Activated CD8-positive, alpha-beta memory T cell treated with anti-CD3 and anti-CD28 coated beads for 48 hours (primary cell): ENCODE results near the gene IGFBP2.
A peak's percentile ranks its signal among the peaks of the same experiment; 100 is the strongest.

Source experiments
- DNase-seq, 3 experiments: peaks; one replicate each; pipeline ENCODE4 v3.0.0-alpha.2; 2020; ENCODE audit warnings: low read depth in 2 of 3, low spot score in 2 of 3

IGFBP2 gene

DNA sequence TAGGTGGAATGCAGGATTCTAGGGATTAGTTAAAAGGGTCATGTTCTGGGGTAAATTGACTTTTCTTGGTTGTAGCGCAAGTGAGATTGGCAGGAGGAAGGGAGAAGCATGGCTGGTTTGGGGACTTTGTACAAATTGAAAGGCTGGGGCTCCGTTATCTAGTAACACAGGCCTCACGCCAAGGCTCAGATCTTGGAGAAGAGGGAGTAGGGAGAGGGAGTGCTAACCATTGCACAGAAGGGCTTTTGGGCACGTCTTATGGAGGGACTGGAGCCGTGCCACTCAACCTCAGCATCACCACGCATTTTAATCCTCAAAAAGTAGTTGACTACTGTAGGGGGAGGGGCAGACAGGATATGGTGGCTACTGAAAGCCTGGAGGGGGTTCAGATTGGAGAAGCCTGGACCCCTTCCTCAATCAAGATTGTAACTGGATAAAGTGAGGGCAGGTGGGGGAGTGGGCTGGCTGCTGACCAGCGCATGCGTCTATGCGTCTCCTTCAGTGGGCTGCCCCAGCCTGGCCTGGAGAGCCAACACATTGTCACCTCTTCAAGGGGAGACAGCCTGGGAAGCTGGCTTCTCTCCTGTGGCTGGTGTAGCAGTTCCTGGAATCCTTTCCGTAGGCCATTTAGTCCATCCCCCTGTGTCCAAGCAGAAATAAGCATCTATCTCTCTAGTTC is 47.9 kb downstream of the IGFBP2 start:
- no peak for DNase-seq

DNA sequence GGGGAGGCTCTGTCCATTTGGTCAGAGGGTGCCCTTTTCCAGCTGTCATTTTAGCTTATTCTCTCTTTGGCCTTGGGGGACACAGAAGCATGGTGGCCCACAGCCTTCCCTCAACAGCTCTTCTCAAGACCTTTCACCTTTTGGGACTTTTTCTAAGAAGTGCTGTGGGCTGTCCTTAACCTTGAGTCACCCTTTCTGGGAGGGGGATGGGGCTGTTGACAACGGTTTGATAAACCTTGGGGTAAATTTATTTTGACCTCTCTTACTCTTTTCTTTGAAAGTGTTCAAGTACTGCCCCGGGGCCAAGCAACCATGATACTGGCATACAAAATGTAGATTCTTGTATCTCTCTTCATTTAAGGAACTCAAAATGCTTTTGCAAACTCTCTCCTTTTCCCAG is 48.5 kb downstream of the IGFBP2 start:
- DNase-seq = no peak

DNA sequence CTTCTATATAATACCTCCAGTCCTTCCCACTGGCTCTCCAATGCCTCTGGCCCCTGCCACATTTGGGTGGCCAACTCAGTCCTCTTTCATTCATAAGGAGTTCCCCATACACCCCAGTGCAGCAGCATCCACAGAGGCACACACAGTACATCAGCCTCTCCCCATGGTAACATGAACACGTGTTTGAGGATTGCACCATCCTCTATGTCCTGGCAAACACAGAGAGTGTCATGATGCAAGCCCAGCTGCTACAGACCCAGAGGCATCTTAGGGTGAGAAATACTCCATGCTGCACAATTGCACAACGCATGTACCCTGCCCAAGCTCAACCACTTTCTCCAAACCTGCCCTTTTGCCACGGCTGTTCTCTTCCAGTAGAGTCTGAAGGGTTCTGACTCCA is 50.6 kb downstream of the IGFBP2 start:
- no peak for DNase-seq

DNA sequence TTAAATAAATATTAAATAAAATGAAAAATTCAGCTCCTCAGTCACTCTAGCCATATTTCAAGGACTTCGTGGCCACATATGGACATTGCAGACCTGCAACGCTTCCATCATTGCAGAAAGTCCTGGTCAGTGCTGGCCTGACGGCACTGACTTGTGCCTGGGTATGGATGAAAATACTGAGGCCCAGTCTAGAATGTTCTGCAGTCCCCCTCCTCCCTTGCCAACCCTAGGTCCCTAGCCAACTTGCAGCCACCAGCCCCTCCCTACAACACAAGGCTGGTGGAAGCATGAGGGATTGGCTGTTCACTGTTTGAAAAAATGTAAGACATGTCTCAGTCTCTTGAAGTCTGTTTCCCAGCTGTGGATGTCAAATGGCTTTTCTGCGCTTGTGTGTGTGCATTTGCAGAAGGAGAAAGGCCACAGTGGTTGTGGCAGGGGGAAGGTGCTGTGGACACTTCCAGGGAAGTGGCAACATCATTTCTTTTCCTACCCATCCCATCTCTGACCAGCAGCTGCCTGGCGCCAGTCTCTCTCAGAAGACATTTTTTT is 52.2 kb downstream of the IGFBP2 start:
- DNase-seq = no peak

DNA sequence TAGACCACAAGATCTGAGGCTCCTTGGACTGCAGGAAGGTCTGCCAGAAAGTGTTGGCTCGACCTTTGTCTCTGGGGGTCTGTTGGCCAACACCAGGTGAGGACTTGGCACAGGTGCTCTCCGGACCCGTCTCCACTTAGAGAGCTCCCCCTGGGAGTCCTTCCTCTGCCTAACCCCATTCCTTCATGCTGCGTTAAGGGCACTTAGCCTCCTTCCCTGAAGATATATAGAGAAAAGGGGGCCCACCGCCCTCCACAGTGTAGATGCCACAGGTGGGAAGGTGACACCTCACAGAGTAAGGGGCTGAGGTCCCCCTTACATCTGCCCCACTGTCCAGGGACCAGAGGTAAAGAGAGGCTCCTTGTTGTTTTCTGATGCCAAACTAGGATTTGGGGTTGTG is 53.9 kb downstream of the IGFBP2 start:
- no peak for DNase-seq

DNA sequence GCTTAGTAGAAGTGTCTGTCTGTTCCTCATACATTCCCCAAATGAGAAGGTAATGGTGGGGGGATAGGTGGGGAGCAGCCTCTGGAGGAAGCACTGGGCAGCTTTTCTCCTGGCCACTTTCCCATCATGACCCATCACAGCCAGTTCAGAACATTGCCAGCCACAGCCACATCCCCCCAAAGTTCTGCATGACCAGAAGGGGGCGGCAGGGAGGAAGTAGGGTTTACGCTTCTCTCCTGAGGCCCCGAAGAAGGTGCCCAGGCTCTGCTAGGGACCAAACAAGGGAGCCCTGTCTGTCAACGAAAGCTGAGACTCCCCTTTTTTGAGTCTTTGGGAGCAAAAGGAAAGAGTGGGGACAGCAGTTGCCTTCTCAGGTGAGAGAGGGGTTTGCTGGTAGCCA is 54.4 kb downstream of the IGFBP2 start:
- DNase-seq = no peak

DNA sequence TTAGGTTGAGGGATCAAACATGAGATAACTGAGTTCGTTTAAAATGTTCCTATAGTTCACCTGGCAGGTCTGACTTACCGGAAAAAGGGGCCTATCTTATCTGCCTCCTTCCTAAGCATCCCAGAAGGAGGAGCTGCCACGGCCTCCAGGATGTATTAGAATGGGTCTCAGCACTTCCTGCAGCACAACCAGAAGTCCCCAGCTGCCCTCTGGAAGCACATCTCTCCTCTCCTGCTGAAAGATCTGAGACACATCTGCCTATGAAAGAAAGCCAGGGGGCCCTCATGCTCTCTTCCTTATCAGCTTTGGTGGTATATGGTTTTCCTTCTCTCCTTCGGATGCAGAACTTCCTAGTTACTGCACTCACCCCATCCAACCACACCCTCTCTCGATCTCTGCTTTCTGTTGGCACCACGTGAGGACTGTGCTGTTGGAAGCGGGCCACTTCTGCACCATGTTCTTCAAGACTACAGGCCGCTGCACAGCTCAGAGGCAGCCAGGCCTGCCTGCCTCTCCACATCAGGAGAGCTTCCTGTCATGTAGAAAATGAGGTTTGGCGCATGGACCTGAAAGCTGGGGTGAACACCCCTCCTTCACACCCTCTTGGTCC is 55.6 kb downstream of the IGFBP2 start:
- DNase-seq = no peak

DNA sequence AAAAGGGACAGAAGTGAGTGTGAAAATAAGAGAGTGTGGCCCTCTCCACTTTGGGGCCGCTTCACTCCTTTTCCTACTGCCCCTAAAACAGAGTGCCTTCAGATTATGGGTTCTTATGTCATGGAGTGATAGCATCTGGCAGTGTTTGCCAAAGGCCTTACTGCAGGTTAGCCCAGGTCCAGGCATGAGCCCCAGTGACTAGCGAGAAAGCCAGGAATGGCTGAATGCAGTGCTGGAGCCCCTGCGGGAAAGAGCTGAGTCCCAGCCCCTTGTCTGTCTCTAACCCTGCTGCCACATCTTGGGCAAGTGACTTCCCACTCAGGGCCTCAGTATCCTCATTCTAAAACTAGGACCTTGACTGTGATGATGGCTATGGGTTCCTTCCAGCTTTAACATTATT is 56.2 kb downstream of the IGFBP2 start:
- DNase-seq = no peak

DNA sequence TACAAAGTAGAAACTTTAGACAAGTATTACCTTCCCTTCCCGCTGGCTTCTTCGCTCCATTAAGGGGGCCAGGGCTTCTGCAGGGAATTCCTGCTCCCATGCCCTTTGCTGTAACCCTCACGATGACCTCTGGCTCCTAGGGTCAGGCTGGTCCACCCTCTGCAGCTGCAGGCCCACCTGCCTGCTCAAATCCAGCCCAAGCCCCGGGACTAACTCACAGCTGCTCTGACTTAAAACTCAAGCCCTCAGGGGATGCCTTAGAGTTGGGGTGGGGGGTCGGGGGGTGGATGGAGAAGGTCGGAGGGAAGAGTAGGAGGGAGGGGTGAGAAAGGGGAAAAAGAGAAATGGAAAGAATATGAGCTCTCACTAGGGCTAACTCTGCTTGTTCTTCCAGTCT is 57.2 kb downstream of the IGFBP2 start:
- no peak for DNase-seq

DNA sequence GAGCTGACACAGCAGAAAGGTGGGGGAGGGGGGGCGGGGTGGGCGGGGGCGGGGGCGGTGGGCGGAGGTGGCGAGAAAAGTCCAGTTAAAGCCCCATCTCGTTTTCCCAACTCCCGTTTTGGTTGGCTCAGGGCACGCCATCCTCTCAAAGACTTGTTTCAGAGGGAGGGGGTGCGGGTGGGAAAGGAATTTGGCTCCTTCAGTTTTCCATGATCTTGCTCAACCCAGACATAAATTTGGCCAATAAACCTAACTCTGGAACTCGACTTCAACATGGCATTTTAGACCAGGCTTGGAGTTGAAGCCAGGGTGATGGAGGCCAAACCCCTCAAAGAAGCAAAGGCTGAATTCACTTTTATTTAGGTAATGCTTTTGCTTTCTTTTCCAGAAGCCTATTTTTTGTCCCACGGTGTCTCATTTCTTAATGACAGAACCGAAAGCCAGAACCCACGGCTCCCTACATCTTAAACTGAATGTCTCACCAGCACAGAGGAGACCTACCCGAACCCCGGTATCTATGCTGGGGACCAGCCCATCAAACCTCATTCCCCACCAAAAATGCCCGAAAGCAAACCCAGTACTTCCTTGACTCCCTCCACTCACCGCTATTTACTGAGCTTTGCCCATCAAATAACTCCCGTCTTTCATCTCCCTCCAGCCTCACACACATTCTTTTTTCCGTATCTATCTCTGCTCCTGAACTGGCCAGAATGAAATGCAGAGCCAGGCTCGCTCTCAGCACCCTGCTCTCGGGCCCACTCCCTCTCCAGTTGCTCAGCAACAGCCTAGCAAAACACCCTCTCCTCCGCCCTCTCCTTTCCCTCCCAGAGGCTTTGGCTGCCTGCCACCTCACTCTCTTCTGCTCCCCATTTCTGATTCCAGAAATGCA is 57.9 kb downstream of the IGFBP2 start:
- no peak for DNase-seq

DNA sequence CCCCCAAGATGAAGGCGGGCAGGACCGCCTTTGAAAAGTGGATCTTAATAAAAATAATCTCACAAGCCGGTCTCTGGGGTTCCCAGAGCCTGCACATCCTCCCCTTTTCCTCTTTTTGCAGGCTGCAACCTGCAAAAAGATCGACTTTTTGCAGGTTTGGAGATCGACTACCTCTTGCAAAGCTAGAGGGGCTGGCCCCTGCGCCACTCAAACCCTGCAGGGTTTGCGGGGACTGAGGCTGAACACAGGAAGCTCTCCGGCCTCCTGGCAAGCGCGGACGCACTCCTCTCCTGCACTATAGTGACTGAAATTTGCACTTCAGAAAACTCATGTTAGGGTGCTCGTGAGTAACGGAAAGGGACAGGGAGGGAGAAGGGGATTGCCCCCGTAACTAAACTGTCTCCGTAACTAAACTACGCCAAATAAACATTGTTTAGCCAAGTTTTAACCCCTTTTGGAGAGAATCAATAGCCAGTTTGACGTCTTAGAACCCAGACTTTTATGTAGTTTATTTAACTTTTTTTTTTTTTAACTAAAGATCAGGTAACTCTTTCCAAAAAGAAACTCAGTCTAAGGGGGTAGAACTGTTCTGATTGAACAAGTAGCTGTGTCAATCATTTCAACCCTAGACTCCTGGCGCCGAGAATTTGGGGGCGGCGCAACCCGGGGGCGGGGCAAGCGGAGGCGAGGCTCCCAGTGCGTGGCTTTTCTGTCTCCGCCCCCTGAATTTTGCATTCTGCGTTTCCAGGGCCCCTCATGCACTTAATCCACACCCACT is 59.6 kb downstream of the IGFBP2 start:
- peak; percentile 35 to 57 (median 43) for DNase-seq

DNA sequence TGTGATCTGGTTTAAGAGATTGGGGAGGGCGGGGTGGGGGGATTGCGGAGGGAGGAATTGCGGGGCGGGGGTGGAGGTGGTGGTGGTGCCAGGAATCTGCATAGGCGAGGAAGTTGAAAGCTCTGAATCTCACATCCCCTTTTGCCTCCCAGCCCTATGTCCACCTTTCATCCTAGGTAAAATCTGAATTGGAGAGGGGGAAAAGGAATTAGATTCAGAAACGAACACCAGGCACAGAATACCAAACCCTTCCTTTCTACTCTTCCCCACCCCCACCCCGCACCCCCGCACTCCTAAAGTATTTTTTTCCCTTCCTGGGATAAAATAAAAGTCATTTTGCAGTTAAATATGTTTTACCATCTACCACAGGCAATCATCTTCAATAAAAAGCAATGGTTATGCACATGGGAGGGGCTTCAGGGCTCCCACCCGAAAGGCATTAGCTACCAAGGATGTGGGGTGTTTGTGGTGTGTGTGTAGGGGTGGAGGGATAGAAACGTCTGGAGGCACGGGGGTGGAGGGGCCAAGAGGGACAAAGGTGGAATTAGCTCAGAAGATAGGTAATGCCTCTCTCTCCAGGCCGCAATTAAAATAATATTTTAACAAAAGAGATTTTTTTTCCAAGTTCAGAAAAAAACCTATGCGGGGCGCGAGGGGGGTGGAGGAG is 60.3 kb downstream of the IGFBP2 start:
- DNase-seq = no peak

DNA sequence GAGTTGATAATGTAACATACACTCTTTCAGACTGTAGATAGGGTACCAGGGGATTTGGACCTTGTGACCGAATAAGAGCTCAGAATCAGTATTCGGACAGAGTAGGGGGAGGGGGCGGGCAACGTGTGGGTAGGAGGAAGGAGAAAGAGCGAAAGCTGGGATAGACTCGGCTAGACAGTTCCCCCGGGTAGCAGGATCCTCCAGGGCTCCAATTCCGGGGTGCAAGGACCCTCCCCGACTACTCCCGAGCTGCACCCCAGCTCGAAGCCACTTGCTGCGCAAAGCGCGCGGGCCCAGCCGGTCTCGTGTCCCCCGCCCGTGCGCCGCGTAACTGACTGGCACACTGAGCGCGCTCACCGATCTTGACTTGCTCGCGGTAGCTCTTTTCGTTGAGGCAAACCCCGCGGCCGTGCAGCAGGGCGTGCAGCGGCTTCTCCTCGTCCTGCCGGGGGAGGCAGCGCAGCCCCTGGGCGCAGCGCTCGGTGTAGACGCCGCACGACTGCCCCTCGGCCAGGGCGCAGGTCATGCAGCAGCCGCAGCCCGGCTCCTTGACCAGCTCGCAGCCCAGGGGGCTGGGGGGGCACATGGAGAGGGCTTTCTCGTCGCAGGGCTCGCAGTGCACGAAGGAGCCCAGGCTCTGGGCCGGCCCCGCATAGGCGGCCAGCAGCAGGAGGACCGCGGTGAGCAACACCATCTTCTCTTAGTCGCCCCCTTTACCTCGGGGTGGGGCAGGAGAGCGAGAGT is 61.0 kb downstream of the IGFBP2 start:
- no peak for DNase-seq

DNA sequence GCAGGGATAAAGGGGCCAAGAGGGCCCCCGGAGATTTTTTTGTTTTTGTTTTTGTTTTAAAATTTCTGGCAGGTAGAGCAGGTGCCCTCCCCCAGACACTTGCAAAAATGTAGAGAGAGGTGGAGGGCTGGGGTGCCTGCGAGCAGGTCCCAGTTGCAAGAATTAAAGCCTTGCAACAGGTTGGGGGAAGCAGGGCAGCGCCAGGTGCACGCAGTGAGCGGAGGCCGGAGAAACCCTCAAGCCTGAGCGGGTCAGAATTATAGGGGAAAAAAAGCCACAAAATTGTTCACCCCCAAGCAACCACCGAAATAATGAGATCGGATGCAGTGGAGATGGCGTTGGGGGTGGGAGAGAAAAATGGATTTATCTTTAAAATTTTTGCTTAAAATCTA is 61.6 kb downstream of the IGFBP2 start:
- DNase-seq = no peak

DNA sequence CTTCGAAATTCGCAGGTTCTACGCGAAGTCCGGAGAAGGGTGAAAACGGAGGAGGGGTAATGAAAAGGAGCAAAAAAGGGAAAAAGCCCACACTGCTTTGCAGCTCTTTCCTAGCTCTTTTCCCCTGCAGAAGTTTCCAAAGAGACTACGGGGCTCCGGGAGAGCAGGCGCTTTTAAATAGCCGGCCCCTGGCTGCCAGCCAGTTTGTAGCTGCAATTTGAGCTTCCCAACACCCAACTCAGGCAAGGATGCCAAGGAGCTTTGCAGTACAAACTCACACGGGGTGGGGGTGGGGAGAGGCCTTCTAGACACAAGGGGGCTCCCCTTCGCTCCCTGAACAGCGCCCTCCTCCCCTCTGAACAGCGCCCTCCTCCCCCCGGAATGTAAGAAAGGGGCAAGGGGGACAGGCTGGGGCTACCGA is 62.2 kb downstream of the IGFBP2 start, which contains the start of gene IGFBP5:
IGFBP5 (minus strand) TSS at position 149 of the 421 bp plus-strand sequence. CDS start 774 bp downstream, outside the sequence.
- no peak for DNase-seq

DNA sequence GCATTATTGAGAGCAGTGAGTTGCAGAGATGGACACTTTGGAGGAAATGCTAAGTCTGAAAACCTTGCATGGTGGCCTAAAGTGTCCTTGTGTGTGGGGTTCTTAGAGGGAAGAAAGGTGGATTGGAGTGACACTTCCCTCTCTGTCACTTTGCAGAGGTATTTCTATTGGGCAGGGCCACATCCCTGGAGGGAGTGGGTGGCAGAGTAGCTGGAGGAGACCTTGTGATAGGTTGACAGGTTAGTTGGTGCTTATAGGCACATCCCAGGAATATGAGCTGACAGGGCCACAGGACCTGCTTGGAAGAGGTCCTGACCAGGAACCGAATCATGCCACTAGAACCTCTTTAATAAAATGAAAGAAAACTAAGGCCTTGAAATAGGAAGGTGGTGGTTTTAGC is 63.1 kb downstream of the IGFBP2 start:
- DNase-seq = no peak

DNA sequence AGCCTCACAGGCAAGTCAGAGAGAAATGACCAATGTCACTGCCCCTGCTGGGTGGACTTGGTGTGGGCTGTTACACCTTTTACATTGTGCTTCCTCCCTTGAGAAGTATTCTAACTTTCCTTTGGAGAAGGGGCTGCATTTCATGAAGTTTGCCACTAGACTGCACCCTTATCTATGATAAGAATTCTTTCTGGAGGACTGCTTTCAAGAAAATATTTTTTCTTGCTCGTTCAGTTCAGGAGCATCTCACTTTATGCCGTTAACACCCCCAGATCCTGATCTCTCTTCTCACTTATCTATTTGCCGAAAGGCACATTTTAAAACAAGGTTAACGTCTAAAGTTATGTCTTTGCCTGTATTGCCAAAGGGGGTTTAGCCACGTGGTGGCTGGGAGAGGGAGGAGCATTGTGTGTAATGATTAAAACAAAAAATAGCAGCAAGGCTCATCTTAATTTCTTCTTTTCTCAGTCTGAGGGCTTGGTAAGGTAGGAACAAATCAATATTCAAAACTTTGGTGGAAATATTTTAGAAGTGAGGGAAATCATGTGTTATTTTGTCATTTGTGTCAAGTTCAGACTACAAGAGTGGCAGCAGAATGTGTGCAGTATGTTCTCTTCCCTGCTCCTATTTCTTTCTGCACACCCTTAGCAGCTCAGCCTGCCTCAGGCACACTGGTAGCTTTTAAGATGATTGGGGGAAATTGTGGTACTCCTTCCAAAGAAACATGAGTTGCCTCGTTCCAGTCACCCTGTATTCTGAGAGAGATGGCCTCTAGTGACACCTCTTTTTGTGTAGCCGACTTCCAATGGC is 63.7 kb downstream of the IGFBP2 start:
- DNase-seq = no peak

DNA sequence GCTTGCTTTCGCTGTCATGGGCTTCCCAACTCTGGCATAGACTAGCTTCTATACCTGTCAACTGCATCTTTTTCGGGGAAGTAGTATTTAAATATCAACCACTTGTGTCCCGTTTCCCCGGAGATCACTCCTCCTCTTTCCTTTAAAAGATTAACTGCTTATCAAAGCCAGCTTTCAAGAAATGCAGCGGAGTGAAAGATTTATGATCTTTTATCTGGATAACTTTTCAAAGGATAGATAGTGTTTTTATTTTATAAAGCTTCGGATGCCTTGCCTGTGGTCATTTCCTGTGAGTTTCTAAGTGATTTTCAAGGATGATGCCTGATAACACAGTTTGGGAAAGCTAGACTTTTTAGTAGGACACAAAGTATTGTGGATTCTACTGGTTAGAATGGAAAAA is 65.1 kb downstream of the IGFBP2 start:
- no peak for DNase-seq

DNA sequence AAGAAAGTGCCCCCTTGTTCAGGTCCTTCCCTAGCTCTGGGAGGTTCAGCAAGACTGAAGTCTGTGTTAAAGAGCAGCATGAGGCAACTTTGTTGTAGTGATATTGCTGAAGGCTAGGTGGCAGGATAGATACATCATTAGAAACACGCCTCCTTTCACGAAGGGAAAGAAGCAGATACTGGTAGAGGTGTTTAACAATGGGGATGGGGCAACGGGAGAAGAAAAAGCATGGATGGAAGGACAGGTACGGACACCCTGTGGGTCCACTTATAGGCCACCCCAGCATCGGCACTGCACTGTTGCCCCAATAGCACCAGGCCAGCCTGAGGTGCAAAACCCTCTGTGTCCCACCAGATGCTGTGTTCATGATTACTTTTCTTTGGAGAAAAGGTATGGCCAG is 65.7 kb downstream of the IGFBP2 start:
- no peak for DNase-seq
